ENCODE data around the gene TMEM31. TPM values are rescaled to one million over a fixed set of nuclear protein-coding genes. Genes with fewer than 3 reads are reported as not detected.

Gene TMEM31
- total and polyA plus RNA-seq, 2 of the 4 experiments (the other 2 are of a cell fraction), result 0.17 TPM; not detected in 1

- H3K27me3 ChIP-seq (ENCODE audit: control insufficient read depth, insufficient read depth, low read length), result peaks cover 20% of the 10 kb centered on the region
- in situ Hi-C loops (cut with MboI; ENCODE audit: low sequenced_read_pairs), result no loop called here
- H3K4me3 ChIP-seq (ENCODE audit: insufficient read depth, low read depth, low read length), result no peak overlapping the region
- ChIA-PET CTCF (no interaction called here), POLR2A (ENCODE audit: unreplicated experiment) (no interaction called here)
- no peak for TF ChIP-seq BHLHE40 (IDR thresholded peaks at IDR 0.05; ENCODE audit: low read depth, low read length)
- no peak for TF ChIP-seq MAZ (IDR thresholded peaks at IDR 0.05; ENCODE audit: borderline replicate concordance, low read depth, low read length)
- no peak for TF ChIP-seq NFE2L2 (IDR thresholded peaks at IDR 0.05; ENCODE audit: low read depth, low read length)
- no peak for TF ChIP-seq RCOR1 (IDR thresholded peaks at IDR 0.05; ENCODE audit: insufficient replicate concordance, low read length)
- no peak for TF ChIP-seq CHD1 (IDR thresholded peaks at IDR 0.05; ENCODE audit: low read depth, low read length)
- TF ChIP-seq SMC3 (IDR thresholded peaks at IDR 0.05; ENCODE audit: low read depth, low read length), result no peak
- no peak for TF ChIP-seq FOS (IDR thresholded peaks at IDR 0.05; ENCODE audit: low read depth, low read length)
- no peak for TF ChIP-seq CEBPB (IDR thresholded peaks at IDR 0.05; ENCODE audit: low read depth, low read length)
- no peak for TF ChIP-seq MAFK (IDR thresholded peaks at IDR 0.05; ENCODE audit: low read depth, low read length)
- TF ChIP-seq MXI1 (IDR thresholded peaks at IDR 0.05; ENCODE audit: borderline replicate concordance, low read depth, low read length), result no peak
- TF ChIP-seq USF2 (IDR thresholded peaks at IDR 0.05; ENCODE audit: low read depth, low read length), result no peak
- TF ChIP-seq POLR2A (IDR thresholded peaks at IDR 0.05; ENCODE audit: low read depth, low read length), result no peak
- no peak for TF ChIP-seq CTCF (conservative IDR thresholded peaks at IDR 0.05; ENCODE audit: low read depth, low read length)
- no peak for TF ChIP-seq RAD21 (IDR thresholded peaks at IDR 0.05; ENCODE audit: low read length)
- no peak for TF ChIP-seq RFX5 (IDR thresholded peaks at IDR 0.05; ENCODE audit: low read depth, low read length)
- no peak for TF ChIP-seq ELK1 (IDR thresholded peaks at IDR 0.05; ENCODE audit: borderline replicate concordance, low read depth, low read length)
- H2AK9ac ChIP-seq (replicated peaks; ENCODE audit: low read depth, low read length, poor library complexity), result no peak overlapping the region
- no peak overlapping the region for H3K9ac ChIP-seq (ENCODE audit: low read depth, low read length)
- H3K4me2 ChIP-seq (ENCODE audit: low read depth, low read length), result no peak overlapping the region
- H4K20me1 ChIP-seq (ENCODE audit: insufficient read depth, low read length), result no peaks in the 10 kb centered on the region
- no peaks in the 10 kb centered on the region for H3K4me1 ChIP-seq (ENCODE audit: control insufficient read depth, insufficient read depth, low read length)
- H2BK5ac ChIP-seq (ENCODE audit: low read depth, low read length, poor library complexity, severe bottlenecking), result no peak overlapping the region
- H3K4ac ChIP-seq (ENCODE audit: low read depth, low read length), result no peak overlapping the region
- no peak overlapping the region for H2BK15ac ChIP-seq (ENCODE audit: low read depth, low read length)
- DNase-seq (no peak), ATAC-seq (ENCODE audit: low read depth) (no peak)
- no peak overlapping the region for H2AFZ ChIP-seq (replicated peaks; ENCODE audit: low read length, poor library complexity)
- H4K8ac ChIP-seq (ENCODE audit: low read depth in 2 of 2, low read length in 2 of 2), result no peak overlapping the region
- H3K14ac ChIP-seq (replicated peaks; ENCODE audit: low read depth, low read length), result no peak overlapping the region
- no peak overlapping the region for H2BK20ac ChIP-seq (ENCODE audit: low read depth, low read length)
- intact Hi-C loops (cut with micrococcal nuclease), result no loop called here
- dilution Hi-C loops (cut with HindIII; ENCODE audit: low sequenced_read_pairs, unreplicated experiment), result no loop called here
- no peaks in the 10 kb centered on the region for H3K9me1 ChIP-seq (ENCODE audit: insufficient read depth, low read length)
- no peak overlapping the region for H3K27ac ChIP-seq (ENCODE audit: insufficient read depth, low read length)
- no peak overlapping the region for H4K5ac ChIP-seq (ENCODE audit: low read depth, low read length)
- no peaks in the 10 kb centered on the region for H3K36me3 ChIP-seq (ENCODE audit: control insufficient read depth, insufficient read depth, low read length)
- no peak overlapping the region for H3K56ac ChIP-seq (ENCODE audit: extremely low read depth, insufficient read depth, low read length)
- WGBS, 2 experiments (ENCODE audit: extremely low coverage in 2 of 2, insufficient read length in 1 of 2), result no CpG with 5 or more reads among the region's 1 CpG
- H2BK120ac ChIP-seq (ENCODE audit: low read depth, low read length), result no peak overlapping the region
- no TSS peak for BruUV-seq (replicated peaks)
- no peak overlapping the region for H2AK5ac ChIP-seq (ENCODE audit: low read depth, low read length)
- H3K9me3 ChIP-seq (ENCODE audit: control insufficient read depth, insufficient read depth, low read length), result peaks cover 8% of the 10 kb centered on the region; the same call in 1 of the 2 replicates
- no peak overlapping the region for H4K91ac ChIP-seq (ENCODE audit: insufficient read depth, low read depth, low read length)
- H3K18ac ChIP-seq (ENCODE audit: low read depth, low read length), result no peak overlapping the region
- H3K79me1 ChIP-seq (ENCODE audit: low read depth in 1 of 2, low read length in 2 of 2), result no peaks in the 10 kb centered on the region
- no peak overlapping the region for H3K23ac ChIP-seq (ENCODE audit: low read depth, low read length)
Measured at GRCh38 chrX:103758555-103758954, 47.8 kb downstream of the TMEM31 start.

Data from IMR-90 (cell line).